WTC11 (cell line): ENCODE data around the gene WASHC3.

Experiments used
- CREB1 ChIP-seq: sonication (generic); formaldehyde crosslinking; IDR thresholded peaks from 2 replicates; pipeline ENCODE4 v1.8.0; 2023; ENCODE audit warnings: mild to moderate bottlenecking, missing genetic modification reagents
- JUN ChIP-seq: sonication (generic); formaldehyde crosslinking; IDR thresholded peaks from 2 replicates; pipeline ENCODE4 v1.8.0; 2023; ENCODE audit warnings: mild to moderate bottlenecking, missing genetic modification reagents
- TF ChIP-seq, protein P1 (sequence below): fragments of 200-600 bp; IDR thresholded peaks from 2 replicates; pipeline ENCODE4 v1.8.0; 2022; ENCODE audit warnings: antibody characterized with exemption

DNA sequence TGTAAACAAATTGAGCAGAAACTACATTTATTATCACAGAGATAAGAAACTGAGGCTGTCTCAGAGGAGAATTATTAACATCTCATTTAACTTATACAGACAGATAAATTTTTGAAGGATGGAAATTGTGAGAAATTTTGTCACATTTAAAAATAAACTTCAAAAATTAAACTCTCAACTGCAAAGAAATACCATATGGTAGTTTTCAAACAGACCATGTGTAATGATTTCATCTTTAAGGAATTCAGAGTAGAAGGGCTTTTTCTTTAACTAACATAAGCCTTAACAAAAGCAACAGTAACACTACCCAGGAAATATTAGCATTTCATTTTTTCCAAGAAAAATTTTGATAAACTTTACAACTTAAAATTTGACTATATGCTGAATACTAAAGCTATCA lies 31.5 kb upstream of the WASHC3 start:
- TF ChIP-seq CREB1 (CRISPR knock-in tag) (no peak), JUN (CRISPR knock-in tag) (no peak)
- TF ChIP-seq, protein P1, sequence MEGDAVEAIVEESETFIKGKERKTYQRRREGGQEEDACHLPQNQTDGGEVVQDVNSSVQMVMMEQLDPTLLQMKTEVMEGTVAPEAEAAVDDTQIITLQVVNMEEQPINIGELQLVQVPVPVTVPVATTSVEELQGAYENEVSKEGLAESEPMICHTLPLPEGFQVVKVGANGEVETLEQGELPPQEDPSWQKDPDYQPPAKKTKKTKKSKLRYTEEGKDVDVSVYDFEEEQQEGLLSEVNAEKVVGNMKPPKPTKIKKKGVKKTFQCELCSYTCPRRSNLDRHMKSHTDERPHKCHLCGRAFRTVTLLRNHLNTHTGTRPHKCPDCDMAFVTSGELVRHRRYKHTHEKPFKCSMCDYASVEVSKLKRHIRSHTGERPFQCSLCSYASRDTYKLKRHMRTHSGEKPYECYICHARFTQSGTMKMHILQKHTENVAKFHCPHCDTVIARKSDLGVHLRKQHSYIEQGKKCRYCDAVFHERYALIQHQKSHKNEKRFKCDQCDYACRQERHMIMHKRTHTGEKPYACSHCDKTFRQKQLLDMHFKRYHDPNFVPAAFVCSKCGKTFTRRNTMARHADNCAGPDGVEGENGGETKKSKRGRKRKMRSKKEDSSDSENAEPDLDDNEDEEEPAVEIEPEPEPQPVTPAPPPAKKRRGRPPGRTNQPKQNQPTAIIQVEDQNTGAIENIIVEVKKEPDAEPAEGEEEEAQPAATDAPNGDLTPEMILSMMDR = no peak
